H1 (cell line): ENCODE results near the gene COL25A1. TPM values are rescaled to one million over a fixed set of nuclear protein-coding genes. Genes with fewer than 3 reads are reported as not detected.

Source experiments
- CTCF ChIA-PET: fragments of 300-600 bp; sonication (Branson Sonifier 250); formaldehyde crosslinking; loops from one replicate; lab custom pipeline; 2021; ENCODE audit not compliant: partially characterized antibody; lab: Charles Lee
- POLR2A ChIA-PET: fragments of 300-600 bp; sonication (Branson Sonifier 250); formaldehyde crosslinking; loops from one replicate; lab custom pipeline; 2021; ENCODE audit warnings: inconsistent platforms; ENCODE audit not compliant: partially characterized antibody; lab: Charles Lee
- DNase-seq, 2 experiments: peaks; one replicate each; pipeline versions ENCODE4 v3.0.0 to v3.0.0-alpha.2; 2010 to 2022; ENCODE audit warnings: low spot score in 2 of 2, low read depth in 1 of 2, mixed read lengths in 1 of 2
- FAIRE-seq: peaks from 2 replicates; lab custom pipeline; 2011; peaks lifted over from hg19 to GRCh38; lab: Jason Lieb, UNC
- H2AFZ ChIP-seq: 2 replicates; pipeline ENCODE4 v1.8.1; 2012; ENCODE audit warnings: low read length, inconsistent platforms
- H2AK5ac ChIP-seq: 2 replicates; pipeline ENCODE4 v1.6.1; 2013; ENCODE audit warnings: low read depth, low read length
- H2BK120ac ChIP-seq: replicated peaks from 2 replicates; pipeline ENCODE3; 2013; ENCODE audit warnings: low read depth, low read length, inconsistent platforms
- H2BK12ac ChIP-seq: 2 replicates; pipeline ENCODE4 v1.6.1; 2013; ENCODE audit warnings: low read depth, low read length
- H2BK15ac ChIP-seq: 2 replicates; pipeline ENCODE4 v1.6.1; 2013; ENCODE audit warnings: low read length
- H2BK20ac ChIP-seq: 2 replicates; pipeline ENCODE4 v1.6.1; 2013; ENCODE audit warnings: low read length
- H2BK5ac ChIP-seq: 2 replicates; pipeline ENCODE4 v1.6.1; 2013; ENCODE audit warnings: low read depth, low read length
- H3K14ac ChIP-seq: 2 replicates; pipeline ENCODE4 v1.6.1; 2013; ENCODE audit warnings: inconsistent platforms; ENCODE audit not compliant: insufficient read length
- H3K18ac ChIP-seq: 2 replicates; pipeline ENCODE4 v1.6.1; 2013; ENCODE audit warnings: low read length; ENCODE audit errors: extremely low read depth
- H3K23ac ChIP-seq: 2 replicates; pipeline ENCODE4 v1.6.1; 2013; ENCODE audit warnings: inconsistent platforms; ENCODE audit not compliant: insufficient read length
- H3K23me2 ChIP-seq: 2 replicates; pipeline ENCODE4 v1.6.1; 2013; ENCODE audit warnings: low read depth, low read length
- H3K27ac ChIP-seq: 2 replicates; pipeline ENCODE4 v1.6.1; 2011; ENCODE audit warnings: low read depth, low read length, inconsistent platforms
- H3K27me3 ChIP-seq, 4 experiments: replicated peaks in 1 of 4; 1 replicate in 1 of 4; 2 replicates in 3 of 4; pipeline versions ENCODE4 v1.6.1 to v1.8.1; 2011 to 2013; ENCODE audit warnings: low read length in 3 of 4, mild to moderate bottlenecking in 3 of 4, inconsistent platforms in 2 of 4, mixed read lengths in 2 of 4, moderate library complexity in 1 of 4; ENCODE audit not compliant: control insufficient read depth in 3 of 4, insufficient read depth in 3 of 4; ENCODE audit errors: extremely low read depth in 1 of 4
- H3K36me3 ChIP-seq, 4 experiments: 2 replicates each; pipeline versions ENCODE4 v1.6.1 to v1.8.1; 2011 to 2013; ENCODE audit warnings: mild to moderate bottlenecking in 4 of 4, low read length in 3 of 4, moderate library complexity in 2 of 4, control low read depth in 1 of 4, inconsistent platforms in 1 of 4; ENCODE audit not compliant: insufficient read depth in 4 of 4, control insufficient read depth in 2 of 4
- H3K4ac ChIP-seq: replicated peaks from 2 replicates; pipeline ENCODE3; 2013; ENCODE audit warnings: low read length, low read depth, mixed read lengths, inconsistent platforms; ENCODE audit not compliant: insufficient read length
- H3K4me1 ChIP-seq, 4 experiments: replicated peaks in 1 of 4; 1 replicate in 1 of 4; 2 replicates in 3 of 4; pipeline versions ENCODE4 v1.6.1 to v1.8.1; 2011 to 2013; ENCODE audit warnings: low read length in 3 of 4, inconsistent platforms in 2 of 4, mixed read lengths in 1 of 4; ENCODE audit not compliant: insufficient read depth in 4 of 4, control insufficient read depth in 3 of 4
- H3K4me2 ChIP-seq, 2 experiments: 2 replicates each; pipeline versions ENCODE4 v1.6.1 to v1.8.1; 2011 to 2013; ENCODE audit warnings: low read depth in 2 of 2, low read length in 2 of 2, control low read depth in 1 of 2, inconsistent platforms in 1 of 2, mild to moderate bottlenecking in 1 of 2; ENCODE audit not compliant: insufficient read depth in 1 of 2
- H3K4me3 ChIP-seq, 4 experiments: fragments of 200-600, 300-600 bp in 1 of 4; sonication (generic), shearing (Covaris generic), sonication (Bioruptor Twin) in 1 of 4; 2 replicates each; pipeline versions ENCODE4 v1.5.1 to v1.8.1; 2011 to 2016; ENCODE audit warnings: low read length in 4 of 4, low read depth in 3 of 4, control low read depth in 2 of 4, inconsistent platforms in 2 of 4, mild to moderate bottlenecking in 2 of 4, mixed read lengths in 1 of 4, moderate library complexity in 1 of 4; ENCODE audit not compliant: insufficient read depth in 2 of 4; ENCODE audit errors: extremely low read depth in 1 of 4
- H3K56ac ChIP-seq: replicated peaks from 2 replicates; pipeline ENCODE3; 2013; ENCODE audit warnings: low read depth, mild to moderate bottlenecking, mixed read lengths, low read length, inconsistent platforms; ENCODE audit not compliant: insufficient read length
- H3K79me1 ChIP-seq: 2 replicates; pipeline ENCODE4 v1.6.1; 2013; ENCODE audit warnings: low read depth, low read length, control low read depth
- H3K79me2 ChIP-seq, 2 experiments: 2 replicates each; pipeline versions ENCODE4 v1.6.1 to v1.8.1; 2012 to 2013; ENCODE audit warnings: low read length in 2 of 2, mild to moderate bottlenecking in 2 of 2, inconsistent platforms in 1 of 2; ENCODE audit not compliant: insufficient read depth in 2 of 2, control insufficient read depth in 1 of 2
- H3K9ac ChIP-seq, 4 experiments: replicated peaks in 1 of 4; 1 replicate in 1 of 4; 2 replicates in 3 of 4; pipeline versions ENCODE4 v1.6.1 to v1.8.1; 2011 to 2013; ENCODE audit warnings: low read depth in 3 of 4, low read length in 3 of 4, control low read depth in 2 of 4, mild to moderate bottlenecking in 2 of 4, moderate library complexity in 2 of 4, inconsistent platforms in 1 of 4; ENCODE audit errors: extremely low read depth in 1 of 4
- H3K9me3 ChIP-seq, 2 experiments: 2 replicates each; pipeline versions ENCODE4 v1.6.1 to v1.8.1; 2012 to 2013; ENCODE audit warnings: mild to moderate bottlenecking in 2 of 2, moderate library complexity in 2 of 2, control low read depth in 1 of 2, inconsistent platforms in 1 of 2, low read depth in 1 of 2, low read length in 1 of 2, mixed read lengths in 1 of 2; ENCODE audit not compliant: insufficient read depth in 2 of 2
- H4K20me1 ChIP-seq, 2 experiments: replicated peaks in 1 of 2; 2 replicates each; pipeline versions ENCODE3 to v1.8.1; 2011 to 2013; ENCODE audit warnings: inconsistent platforms in 2 of 2, low read length in 2 of 2, mild to moderate bottlenecking in 1 of 2; ENCODE audit not compliant: insufficient read depth in 2 of 2, control insufficient read depth in 1 of 2
- H4K5ac ChIP-seq: 2 replicates; pipeline ENCODE4 v1.6.1; 2013; ENCODE audit warnings: low read length, low read depth, mixed read lengths, inconsistent platforms; ENCODE audit not compliant: insufficient read length
- H4K8ac ChIP-seq: 2 replicates; pipeline ENCODE4 v1.8.0; 2013; ENCODE audit warnings: mild to moderate bottlenecking, moderate library complexity, low read length, inconsistent platforms; ENCODE audit not compliant: insufficient read depth; ENCODE audit errors: extremely low read depth
- H4K91ac ChIP-seq: replicated peaks from 2 replicates; pipeline ENCODE3; 2013; ENCODE audit warnings: low read length, mixed read lengths, inconsistent platforms; ENCODE audit not compliant: insufficient read length
- KDM4A ChIP-seq: IDR thresholded peaks from one replicate; pipeline ENCODE4 v1.7.1; 2012; ENCODE audit warnings: low read depth, mild to moderate bottlenecking, moderate library complexity, low read length, inconsistent platforms; ENCODE audit not compliant: severe bottlenecking
- ZNF274 ChIP-seq: IDR thresholded peaks from 2 replicates; pipeline ENCODE4 v1.7.0; 2012; ENCODE audit warnings: low read length, borderline replicate concordance; ENCODE audit errors: extremely low read depth
- WGBS, 2 experiments: shearing (Covaris generic) in 1 of 2; methylation state at CpG; one replicate each; pipeline versions ENCODE4 v1.1.6 to v1.1.7; 2013 to 2015; ENCODE audit warnings: low lambda C conversion rate in 2 of 2, mixed read lengths in 2 of 2, inconsistent platforms in 1 of 2, low coverage in 1 of 2, missing lambda C conversion rate in 1 of 2; ENCODE audit not compliant: insufficient replicate concordance in 2 of 2, insufficient coverage in 1 of 2, insufficient read length in 1 of 2; ENCODE audit errors: extremely low coverage in 1 of 2, missing lambda C conversion rate in 1 of 2; 5-methylcytosine and 5-hydroxymethylcytosine counted together
- polyA plus RNA-seq, 7 experiments: library from polyadenylated mRNA; depleted of rRNA in 3 of 7; stranded (reverse) in 5 of 7; unstranded in 2 of 7; fragments of >200 nt in 5 of 7; fragments of 200-250 nt in 2 of 7; gene quantifications; 1 replicate in 5 of 7; 2 replicates in 1 of 7; 4 replicates in 1 of 7; pipeline versions ENCODE4 v1.2.1 to v1.2.3, GENCODE V29; 2011 to 2013; ENCODE audit warnings: missing spikeins in 2 of 7, mixed read lengths in 2 of 7
- total RNA-seq: library from RNA; stranded (reverse); fragmentation: NEBNext Ultra II Directional; extraction: Animal tissue kit (Norgen Biotek cat#: 25700); gene quantifications from 2 replicates; pipeline ENCODE4 v1.2.1, GENCODE V29; 2021

COL25A1 gene
- total and polyA plus RNA-seq, 2 of the 8 experiments (the other 6 are each of a cell fraction or from before 2014, with no cell fraction given), result 1.1 to 8.3 TPM

GRCh38 chr4:109155084-109155483, 147.4 kb downstream of the COL25A1 start:
- DNase-seq (no peak), FAIRE-seq (no peak)
- H4K20me1 ChIP-seq, result no peaks in the 10 kb centered on the region
- H3K9ac ChIP-seq, result no peak overlapping the region
- ChIA-PET POLR2A (no interaction called here), CTCF (interaction anchor here (0.6 to 1.5 kb wide), 9 partner anchors 8 to 1025 kb away, joined by 3 to 6 read pairs (median 3); no protein-coding TSS in a partner anchor)
- no peak overlapping the region for H4K91ac ChIP-seq
- H3K4me3 ChIP-seq, result no peak overlapping the region
- H2AFZ ChIP-seq, result no peak overlapping the region
- no peak overlapping the region for H3K56ac ChIP-seq
- H3K27me3 ChIP-seq, result no peaks in the 10 kb centered on the region
- H3K36me3 ChIP-seq, result no peaks in the 10 kb centered on the region
- no peak overlapping the region for H2BK20ac ChIP-seq
- TF ChIP-seq ZNF274 (no peak), KDM4A (no peak)
- H2BK12ac ChIP-seq, result no peak overlapping the region
- no peaks in the 10 kb centered on the region for H3K9me3 ChIP-seq
- no peaks in the 10 kb centered on the region for H3K4me1 ChIP-seq
- H3K18ac ChIP-seq, result no peak overlapping the region
- H3K79me1 ChIP-seq, result no peaks in the 10 kb centered on the region
- H2BK120ac ChIP-seq, result no peak overlapping the region
- 92% methylated on average over 2 of the region's 2 CpGs; no CpG with 5 or more reads in 1 of the 2 experiments for WGBS, 2 experiments
- no peak overlapping the region for H2BK5ac ChIP-seq
- H3K23me2 ChIP-seq, result no peaks in the 10 kb centered on the region
- no peak overlapping the region for H3K4me2 ChIP-seq
- H2BK15ac ChIP-seq, result no peak overlapping the region
- H3K4ac ChIP-seq, result no peak overlapping the region
- H3K79me2 ChIP-seq, result no peaks in the 10 kb centered on the region
- H3K14ac ChIP-seq, result no peak overlapping the region
- no peak overlapping the region for H3K27ac ChIP-seq
- H3K23ac ChIP-seq, result no peak overlapping the region
- no peak overlapping the region for H4K5ac ChIP-seq
- no peak overlapping the region for H2AK5ac ChIP-seq
- H4K8ac ChIP-seq, result no peak overlapping the region
